CD4-positive, alpha-beta T cell treated with Interleukin-17A for 1 hour (primary cell): ENCODE data around the gene CCDC149.

Source experiments
- DNase-seq: peaks from one replicate; pipeline ENCODE4 v3.0.0-alpha.2; 2020

The CCDC149 gene

GRCh38 chr4:24837781-24838180 lies 75.1 kb downstream of the CCDC149 start:
- no peak for DNase-seq

GRCh38 chr4:24837336-24837735 lies 75.5 kb downstream of the CCDC149 start:
- DNase-seq = no peak

GRCh38 chr4:24836661-24837242 lies 76.1 kb downstream of the CCDC149 start:
- DNase-seq = no peak

GRCh38 chr4:24835696-24836095 lies 77.1 kb downstream of the CCDC149 start:
- no peak for DNase-seq

- no peak for DNase-seq
Observed at GRCh38 chr4:24831637-24832036, 81.2 kb downstream of the CCDC149 start.

- DNase-seq = no peak
Observed at GRCh38 chr4:24824720-24825119, 88.1 kb downstream of the CCDC149 start.

GRCh38 chr4:24820541-24820940 lies 92.3 kb downstream of the CCDC149 start:
- DNase-seq = no peak

- DNase-seq = no peak
Observed at GRCh38 chr4:24816797-24817196, 96.0 kb downstream of the CCDC149 start.

GRCh38 chr4:24813732-24814131 lies 99.1 kb downstream of the CCDC149 start:
- DNase-seq = no peak

- no peak for DNase-seq
Observed at GRCh38 chr4:24810871-24811631, 101.8 kb downstream of the CCDC149 start.

- no peak for DNase-seq
Observed at GRCh38 chr4:24809815-24810405, 102.9 kb downstream of the CCDC149 start.

- no peak for DNase-seq
Observed at GRCh38 chr4:24809376-24809775, 103.5 kb downstream of the CCDC149 start.

- no peak for DNase-seq
Observed at GRCh38 chr4:24808955-24809354, 103.9 kb downstream of the CCDC149 start.

- no peak for DNase-seq
Observed at GRCh38 chr4:24808261-24808660, 104.6 kb downstream of the CCDC149 start.

- DNase-seq = no peak
Observed at GRCh38 chr4:24807611-24808010, 105.2 kb downstream of the CCDC149 start.

GRCh38 chr4:24806206-24806990 lies 106.4 kb downstream of the CCDC149 start:
- DNase-seq = no peak

- DNase-seq = no peak
Observed at GRCh38 chr4:24805566-24805965, 107.3 kb downstream of the CCDC149 start.

GRCh38 chr4:24805067-24805466 lies 107.8 kb downstream of the CCDC149 start:
- DNase-seq = no peak

GRCh38 chr4:24802648-24803047 lies 110.2 kb downstream of the CCDC149 start:
- DNase-seq = no peak

GRCh38 chr4:24801136-24801855 lies 111.5 kb downstream of the CCDC149 start:
- no peak for DNase-seq

GRCh38 chr4:24800325-24800895 lies 112.4 kb downstream of the CCDC149 start:
- no peak for DNase-seq

GRCh38 chr4:24799544-24800324 lies 113.1 kb downstream of the CCDC149 start:
- no peak for DNase-seq
